Activated T-cell treated with anti-CD3 and anti-CD28 coated beads for 4 hours (primary cell): ENCODE data around the gene RGS3.

Source experiments
- DNase-seq: peaks from one replicate; pipeline ENCODE4 v3.0.0-alpha.2; 2020

Gene RGS3

GRCh38 chr9:113514061-113514460, 50.5 kb downstream of the RGS3 start:
- DNase-seq = no peak

GRCh38 chr9:113514748-113515147, 51.2 kb downstream of the RGS3 start:
- DNase-seq = no peak

GRCh38 chr9:113515862-113516261, 52.3 kb downstream of the RGS3 start:
- no peak for DNase-seq

- peak; percentile 42 for DNase-seq
Measured at GRCh38 chr9:113516840-113517577, 53.5 kb downstream of the RGS3 start.

- no peak for DNase-seq
Measured at GRCh38 chr9:113519426-113520108, 56.0 kb downstream of the RGS3 start.

- DNase-seq = peak; percentile 9
Measured at GRCh38 chr9:113520109-113520642, 56.6 kb downstream of the RGS3 start.

GRCh38 chr9:113521693-113522255, 58.2 kb downstream of the RGS3 start:
- DNase-seq = no peak

GRCh38 chr9:113522419-113522818, 58.9 kb downstream of the RGS3 start:
- no peak for DNase-seq

GRCh38 chr9:113522858-113523257, 59.3 kb downstream of the RGS3 start:
- DNase-seq = no peak

GRCh38 chr9:113523421-113524141, 60.1 kb downstream of the RGS3 start:
- DNase-seq = peak; percentile 60

- no peak for DNase-seq
Measured at GRCh38 chr9:113524468-113524867, 60.9 kb downstream of the RGS3 start.

- DNase-seq = no peak
Measured at GRCh38 chr9:113525205-113525604, 61.7 kb downstream of the RGS3 start.

GRCh38 chr9:113525831-113526230, 62.3 kb downstream of the RGS3 start:
- DNase-seq = no peak

GRCh38 chr9:113526231-113526746, 62.8 kb downstream of the RGS3 start:
- no peak for DNase-seq

- DNase-seq = no peak
Measured at GRCh38 chr9:113526841-113527240, 63.3 kb downstream of the RGS3 start.

GRCh38 chr9:113528088-113528487, 64.6 kb downstream of the RGS3 start:
- DNase-seq = no peak

GRCh38 chr9:113528811-113529210, 65.3 kb downstream of the RGS3 start:
- no peak for DNase-seq

GRCh38 chr9:113529336-113530009, 65.9 kb downstream of the RGS3 start:
- no peak for DNase-seq

- DNase-seq = no peak
Measured at GRCh38 chr9:113530022-113530635, 66.6 kb downstream of the RGS3 start.

GRCh38 chr9:113530942-113531341, 67.4 kb downstream of the RGS3 start:
- DNase-seq = no peak

- no peak for DNase-seq
Measured at GRCh38 chr9:113531919-113532808, 68.6 kb downstream of the RGS3 start.
